Measurements from ENCODE around the gene COL27A1. TPM values are rescaled to one million over a fixed set of nuclear protein-coding genes. Genes with fewer than 3 reads are reported as not detected.
A peak's percentile ranks its signal among the peaks of the same experiment; 100 is the strongest.

COL27A1 gene
- total RNA-seq, 2 experiments from 2014 or later = 0.87 to 1.2 TPM

DNA sequence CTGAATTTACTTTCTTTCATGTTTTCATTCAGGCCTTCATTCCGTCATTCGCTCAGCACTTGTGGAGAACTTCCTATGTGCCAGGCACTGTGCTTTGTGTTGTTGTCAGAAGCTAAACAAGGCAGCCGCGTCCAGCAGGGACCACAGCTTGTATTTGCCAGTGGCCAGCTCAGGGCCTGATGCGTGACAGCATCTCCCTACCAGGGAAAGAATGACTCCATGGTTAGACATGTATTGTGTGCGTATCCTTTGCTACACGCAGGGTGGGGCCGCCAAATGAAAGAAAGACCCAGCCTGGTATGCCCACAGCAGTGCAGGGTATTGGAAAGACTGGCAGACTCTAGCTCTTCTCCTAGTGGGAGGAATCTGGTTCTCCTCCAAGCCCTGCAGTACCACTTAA lies 4.7 kb upstream of the COL27A1 start:
- Histone ChIP-seq H3K9me3 (ENCODE audit: control insufficient read depth in 1 of 2, insufficient read depth in 1 of 2, low read length in 2 of 2) (no peaks in the 10 kb centered on the region), H3K27ac (ENCODE audit: low read depth in 1 of 2, low read length in 2 of 2) (no peak overlapping the region), H3K4me3 (ENCODE audit: low read length) (no peak overlapping the region), H3K4me1 (ENCODE audit: insufficient read depth, low read length) (peaks cover 22% of the 10 kb centered on the region), H3K27me3 (ENCODE audit: control insufficient read depth in 1 of 2, insufficient read depth in 2 of 2, low read length in 2 of 2) (peaks cover 40 to 52% of the 10 kb centered on the region in 2 experiments), H3K36me3 (ENCODE audit: insufficient read depth, low read length) (no peaks in the 10 kb centered on the region)
- ChIA-PET POLR2A (no interaction called here), CTCF (no interaction called here)
- Mint-ChIP-seq H3K9me3 (no peaks in the 10 kb centered on the region), H3K4me3 (no peak overlapping the region), H3K4me1 (ENCODE audit: low read depth) (peaks cover 17% of the 10 kb centered on the region), H3K27me3 (peaks cover 76% of the 10 kb centered on the region), H3K36me3 (ENCODE audit: low read depth) (no peaks in the 10 kb centered on the region), H3K27ac (no peak overlapping the region)
- no peak for DNase-seq
- TF ChIP-seq, protein P1, sequence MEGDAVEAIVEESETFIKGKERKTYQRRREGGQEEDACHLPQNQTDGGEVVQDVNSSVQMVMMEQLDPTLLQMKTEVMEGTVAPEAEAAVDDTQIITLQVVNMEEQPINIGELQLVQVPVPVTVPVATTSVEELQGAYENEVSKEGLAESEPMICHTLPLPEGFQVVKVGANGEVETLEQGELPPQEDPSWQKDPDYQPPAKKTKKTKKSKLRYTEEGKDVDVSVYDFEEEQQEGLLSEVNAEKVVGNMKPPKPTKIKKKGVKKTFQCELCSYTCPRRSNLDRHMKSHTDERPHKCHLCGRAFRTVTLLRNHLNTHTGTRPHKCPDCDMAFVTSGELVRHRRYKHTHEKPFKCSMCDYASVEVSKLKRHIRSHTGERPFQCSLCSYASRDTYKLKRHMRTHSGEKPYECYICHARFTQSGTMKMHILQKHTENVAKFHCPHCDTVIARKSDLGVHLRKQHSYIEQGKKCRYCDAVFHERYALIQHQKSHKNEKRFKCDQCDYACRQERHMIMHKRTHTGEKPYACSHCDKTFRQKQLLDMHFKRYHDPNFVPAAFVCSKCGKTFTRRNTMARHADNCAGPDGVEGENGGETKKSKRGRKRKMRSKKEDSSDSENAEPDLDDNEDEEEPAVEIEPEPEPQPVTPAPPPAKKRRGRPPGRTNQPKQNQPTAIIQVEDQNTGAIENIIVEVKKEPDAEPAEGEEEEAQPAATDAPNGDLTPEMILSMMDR (IDR thresholded peaks at IDR 0.05) = no peak
- ATAC-seq (ENCODE audit: poor library complexity) = no peak
- intact Hi-C loops (cut with DNase I, micrococcal nuclease) = no loop called here

DNA sequence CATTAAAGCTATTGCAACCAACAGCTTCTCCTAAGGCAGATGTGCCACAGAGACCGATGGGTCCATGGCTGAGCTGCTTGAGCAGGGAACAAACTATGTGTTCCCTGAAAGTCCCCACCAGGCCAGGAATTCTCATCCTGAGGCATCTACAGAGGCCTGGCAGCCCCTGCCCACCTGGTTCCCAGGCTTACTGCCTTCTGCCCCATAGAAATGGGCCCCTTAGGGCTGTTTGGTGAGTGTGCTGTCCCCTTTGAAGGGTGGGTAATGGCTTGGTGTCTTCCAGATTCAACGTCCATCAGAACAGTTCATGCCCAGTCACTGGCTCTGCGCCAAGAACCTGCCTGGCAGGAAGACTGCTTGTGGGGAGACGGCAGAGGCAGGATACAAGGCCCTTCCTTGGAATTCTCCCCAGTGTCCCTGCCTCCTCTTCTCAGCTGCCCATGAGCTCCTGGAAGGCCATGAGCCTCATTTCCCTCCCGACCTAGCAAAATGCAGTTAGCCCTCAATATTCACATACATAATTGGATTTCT lies 3.8 kb upstream of the COL27A1 start:
- peaks cover 24% of the 10 kb centered on the region for H3K4me1 ChIP-seq (ENCODE audit: insufficient read depth, low read length)
- H3K27ac Mint-ChIP-seq = no peak overlapping the region
- no peaks in the 10 kb centered on the region for H3K36me3 Mint-ChIP-seq (ENCODE audit: low read depth)
- ATAC-seq (ENCODE audit: poor library complexity) = no peak
- no peak overlapping the region for H3K4me3 ChIP-seq (ENCODE audit: low read length)
- peaks cover 75% of the 10 kb centered on the region for H3K27me3 Mint-ChIP-seq
- DNase-seq = no peak
- TF ChIP-seq, protein P1 (IDR thresholded peaks at IDR 0.05) = no peak
- H3K4me3 Mint-ChIP-seq = no peak overlapping the region
- H3K27ac ChIP-seq (ENCODE audit: low read depth in 1 of 2, low read length in 2 of 2) = no peak overlapping the region
- intact Hi-C loops (cut with DNase I, micrococcal nuclease) = no loop called here
- H3K9me3 Mint-ChIP-seq = no peaks in the 10 kb centered on the region
- peaks cover 40 to 55% of the 10 kb centered on the region in 2 experiments for H3K27me3 ChIP-seq (ENCODE audit: control insufficient read depth in 1 of 2, insufficient read depth in 2 of 2, low read length in 2 of 2)
- H3K36me3 ChIP-seq (ENCODE audit: insufficient read depth, low read length) = no peaks in the 10 kb centered on the region
- CTCF ChIA-PET = no interaction called here
- POLR2A ChIA-PET = no interaction called here
- peaks cover 21% of the 10 kb centered on the region for H3K4me1 Mint-ChIP-seq (ENCODE audit: low read depth)
- H3K9me3 ChIP-seq (ENCODE audit: control insufficient read depth in 1 of 2, insufficient read depth in 1 of 2, low read length in 2 of 2) = no peaks in the 10 kb centered on the region

DNA sequence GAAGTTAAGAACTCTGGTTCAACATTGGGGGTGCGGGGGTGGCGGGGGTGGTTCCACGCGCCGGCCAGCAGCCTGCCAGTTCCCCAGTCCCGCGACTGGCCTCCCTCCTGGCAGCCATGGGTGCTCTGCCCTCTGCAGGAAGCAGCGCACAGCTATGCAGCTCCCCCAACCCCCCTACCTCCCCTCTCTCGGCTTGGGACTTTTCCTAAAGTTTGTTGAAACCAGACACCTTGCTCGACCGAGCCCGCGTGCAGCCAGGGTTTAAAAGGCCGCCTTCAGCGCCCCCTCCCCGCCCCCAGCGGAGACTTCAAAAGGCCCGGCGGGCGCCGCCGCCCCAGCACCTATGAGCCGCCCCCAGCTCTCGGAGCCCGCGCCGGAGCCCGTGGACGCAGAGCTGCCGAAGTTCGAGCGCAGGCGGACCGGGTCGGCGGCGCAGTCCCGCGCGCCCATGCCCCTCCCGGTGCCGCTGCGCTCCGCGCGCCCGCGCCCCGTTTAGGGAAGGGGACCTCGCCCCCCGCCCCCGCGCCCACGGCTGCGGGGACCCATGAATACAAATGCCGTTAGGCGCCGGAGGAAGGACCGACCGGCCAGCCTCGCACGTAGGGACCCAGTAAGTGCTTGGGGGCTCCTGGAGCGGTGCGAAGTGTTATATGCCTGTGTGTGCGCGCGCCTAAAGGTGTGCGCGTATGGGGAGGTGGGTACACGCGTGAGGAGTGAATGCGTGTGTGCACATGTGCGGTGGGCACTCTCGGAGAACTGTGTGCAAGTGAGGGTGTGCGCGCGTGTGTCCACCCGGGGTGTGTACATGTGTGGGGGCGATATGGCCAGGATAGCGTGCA lies 1.4 kb upstream of the COL27A1 start:
- ChIA-PET CTCF (no interaction called here), POLR2A (no interaction called here)
- Histone ChIP-seq H3K4me1 (ENCODE audit: insufficient read depth, low read length) (peaks cover 27% of the 10 kb centered on the region), H3K36me3 (ENCODE audit: insufficient read depth, low read length) (no peaks in the 10 kb centered on the region), H3K27ac (ENCODE audit: low read depth in 1 of 2, low read length in 2 of 2) (no peak overlapping the region), H3K9me3 (ENCODE audit: control insufficient read depth in 1 of 2, insufficient read depth in 1 of 2, low read length in 2 of 2) (no peaks in the 10 kb centered on the region), H3K27me3 (ENCODE audit: control insufficient read depth in 1 of 2, insufficient read depth in 2 of 2, low read length in 2 of 2) (peaks cover 40 to 54% of the 10 kb centered on the region in 2 experiments), H3K4me3 (ENCODE audit: low read length) (no peak overlapping the region)
- TF ChIP-seq, protein P1 (IDR thresholded peaks at IDR 0.05) = no peak
- intact Hi-C loops (cut with DNase I, micrococcal nuclease) = no loop called here
- no peaks in the 10 kb centered on the region for H3K36me3 Mint-ChIP-seq (ENCODE audit: low read depth)
- peaks cover 62% of the 10 kb centered on the region for H3K27me3 Mint-ChIP-seq
- peak overlapping the region; percentile 87 for H3K4me3 Mint-ChIP-seq
- no peaks in the 10 kb centered on the region for H3K9me3 Mint-ChIP-seq
- ATAC-seq (ENCODE audit: poor library complexity) (no peak), DNase-seq (peak in 2 of 14 experiments; percentile 8 to 13)
- no peak overlapping the region for H3K27ac Mint-ChIP-seq
- H3K4me1 Mint-ChIP-seq (ENCODE audit: low read depth) = peaks cover 28% of the 10 kb centered on the region
